SK-N-SH (cell line): ENCODE results near the gene AIMP2.

Experiments used
- CTCF ChIP-seq: fragments of 200-600 bp; sonication (generic); IDR thresholded peaks from 2 replicates; pipeline ENCODE4 v1.6.1; 2017; ENCODE audit warnings: antibody characterized with exemption, mild to moderate bottlenecking, moderate library complexity
- ELF1 ChIP-seq: IDR thresholded peaks from 2 replicates; pipeline ENCODE4 v1.4.0; 2012
- EZH2phosphoT487 ChIP-seq: fragments of 200-600 bp; sonication (generic); IDR thresholded peaks from 2 replicates; pipeline ENCODE4 v1.6.1; 2017; ENCODE audit warnings: low read depth, mixed run types, mild to moderate bottlenecking, antibody characterized with exemption, moderate library complexity, borderline replicate concordance
- MAX ChIP-seq: IDR thresholded peaks from 2 replicates; pipeline ENCODE4 v1.4.0; 2012; ENCODE audit warnings: low read depth
- MXI1 ChIP-seq: IDR thresholded peaks from 2 replicates; pipeline ENCODE4 v1.6.1; 2012; ENCODE audit warnings: mild to moderate bottlenecking, low read depth, low read length, improper control_type of control experiment
- POLR2AphosphoS5 ChIP-seq: IDR thresholded peaks from 2 replicates; pipeline ENCODE4 v1.6.1; 2012; ENCODE audit warnings: low read depth, low read length
- RAD21 ChIP-seq: IDR thresholded peaks from 2 replicates; pipeline ENCODE4 v1.6.1; 2012; ENCODE audit warnings: mild to moderate bottlenecking, low read length
- REST ChIP-seq: IDR thresholded peaks from 2 replicates; pipeline ENCODE4 v1.6.1; 2012; ENCODE audit warnings: mild to moderate bottlenecking, low read depth, low read length, moderate library complexity
- RXRA ChIP-seq: IDR thresholded peaks from 2 replicates; pipeline ENCODE4 v1.4.0; 2012; ENCODE audit warnings: low read depth, mild to moderate bottlenecking, borderline replicate concordance
- SIN3A ChIP-seq: IDR thresholded peaks from 2 replicates; pipeline ENCODE4 v1.6.1; 2012; ENCODE audit warnings: low read depth, mild to moderate bottlenecking, low read length, moderate library complexity, borderline replicate concordance
- TAF1 ChIP-seq: IDR thresholded peaks from 2 replicates; pipeline ENCODE4 v1.6.1; 2012; ENCODE audit warnings: low read depth, mild to moderate bottlenecking, low read length, moderate library complexity, borderline replicate concordance
- TEAD4 ChIP-seq: IDR thresholded peaks from 2 replicates; pipeline ENCODE4 v1.4.0; 2012; ENCODE audit warnings: mild to moderate bottlenecking, borderline replicate concordance; ENCODE audit not compliant: insufficient read depth
- USF1 ChIP-seq: IDR thresholded peaks from 2 replicates; pipeline ENCODE4 v1.4.0; 2012; ENCODE audit warnings: low read depth, borderline replicate concordance

GRCh38 chr7:6035165-6035564 is 26.1 kb downstream of the AIMP2 start:
- TF ChIP-seq MAX = no peak
- TF ChIP-seq CTCF = no peak
- no peak for TF ChIP-seq USF1
- TF ChIP-seq EZH2phosphoT487 = no peak
- no peak for TF ChIP-seq RXRA
- TF ChIP-seq POLR2AphosphoS5 = no peak
- no peak for TF ChIP-seq RAD21
- TF ChIP-seq TAF1 = no peak
- no peak for TF ChIP-seq SIN3A
- TF ChIP-seq TEAD4 = no peak
- TF ChIP-seq REST = no peak
- TF ChIP-seq ELF1 = no peak
- TF ChIP-seq MXI1 = no peak
